ENCODE measurements around the gene GDF9.

- no peak for TF ChIP-seq PKNOX1 (IDR thresholded peaks at IDR 0.05)
- no peak for TF ChIP-seq ELF4 (IDR thresholded peaks at IDR 0.05)
- TF ChIP-seq L3MBTL2 (conservative IDR thresholded peaks at IDR 0.05): no peak
- TF ChIP-seq BHLHE40 (IDR thresholded peaks at IDR 0.05; ENCODE audit: borderline replicate concordance): no peak
- no peak for TF ChIP-seq CTBP1 (IDR thresholded peaks at IDR 0.05; ENCODE audit: borderline replicate concordance)
- no peak for TF ChIP-seq LEF1 (IDR thresholded peaks at IDR 0.05; ENCODE audit: borderline replicate concordance)
- TF ChIP-seq HDGF (IDR thresholded peaks at IDR 0.05; ENCODE audit: borderline replicate concordance): no peak
- no peak for TF ChIP-seq ZNF384 (IDR thresholded peaks at IDR 0.05)
- no peak for TF ChIP-seq FOXK2 (IDR thresholded peaks at IDR 0.05)
- no peak for TF ChIP-seq SP1 (IDR thresholded peaks at IDR 0.05)
- TF ChIP-seq SUZ12 (IDR thresholded peaks at IDR 0.05): no peak
- TF ChIP-seq FOXA1 (IDR thresholded peaks at IDR 0.05): no peak
- TF ChIP-seq ARNT (IDR thresholded peaks at IDR 0.05): no peak
These were observed 43.4 kb downstream of the GDF9 start for GRCh38 chr5:132822650-132823480.
